H7 (cell line): ENCODE measurements around the gene PRKCE. TPM values are rescaled to one million over a fixed set of nuclear protein-coding genes. Genes with fewer than 3 reads are reported as not detected.

Source experiments
- total RNA-seq: library from RNA; depleted of rRNA; stranded (reverse); fragments of >200 nt; shearing (Covaris generic); gene quantifications from 2 replicates; pipeline ENCODE4 v1.2.3, GENCODE V29; 2014; rRNA removed

The PRKCE gene
- total RNA-seq, 1 experiment from 2014 or later, result 1.2 TPM

Other genes with a start within 250 kb of the PRKCE start
- gene SRBD1, start 40.4 kb upstream of the PRKCE start, total RNA-seq, result 22.2 and 24.1 TPM in 2 replicates